Naive B cell (primary cell): ENCODE measurements around the gene GALNT7. TPM values are rescaled to one million over a fixed set of nuclear protein-coding genes. Genes with fewer than 3 reads are reported as not detected.

Experiments used
- polyA plus RNA-seq, 6 donors: library from polyadenylated mRNA; unstranded; fragments of 300-500 nt; fragmentation: Illumina TruSeq; gene quantifications; one replicate each; pipeline ENCODE4 v1.2.3, GENCODE V29; 2021; ENCODE audit warnings: low read depth in 6 of 6

GALNT7 gene
- polyA plus RNA-seq, 6 donors from 2014 or later, result 2.8 to 12.6 (median 11.9) TPM

Other genes starting within 250 kb of the GALNT7 start
- gene HMGB2, start 165.5 kb downstream of the GALNT7 start, polyA plus RNA-seq, result 100 to 1,000 TPM; 105 to 195 (median 130) TPM
- 1 to 10 TPM; 2.0 to 7.4 (median 4.5) TPM for gene SAP30, start 202.1 kb downstream of the GALNT7 start, polyA plus RNA-seq
- under 1 TPM in 1 of 6 donors, not detected in 5; 0.09 TPM for gene SCRG1, start 230.3 kb downstream of the GALNT7 start, polyA plus RNA-seq